Lower leg skin (tissue), 3 donors: ENCODE results near the gene MS4A10.

ENCODE experiments used
- POLR2A ChIP-seq, 2 donors: fragments of 450-650 bp; IDR thresholded peaks; one replicate each; pipeline ENCODE4 v1.6.1; 2016 to 2017; ENCODE audit warnings: antibody characterized with exemption in 2 of 2, mild to moderate bottlenecking in 1 of 2, moderate library complexity in 1 of 2
- TF ChIP-seq, protein P1 (sequence below), 3 donors: fragments of 450-650 bp; IDR thresholded peaks; one replicate each; pipeline ENCODE4 v1.5.1; 2016; ENCODE audit warnings: antibody characterized with exemption in 3 of 3, mild to moderate bottlenecking in 3 of 3, moderate library complexity in 2 of 3

- TF ChIP-seq, protein P1, sequence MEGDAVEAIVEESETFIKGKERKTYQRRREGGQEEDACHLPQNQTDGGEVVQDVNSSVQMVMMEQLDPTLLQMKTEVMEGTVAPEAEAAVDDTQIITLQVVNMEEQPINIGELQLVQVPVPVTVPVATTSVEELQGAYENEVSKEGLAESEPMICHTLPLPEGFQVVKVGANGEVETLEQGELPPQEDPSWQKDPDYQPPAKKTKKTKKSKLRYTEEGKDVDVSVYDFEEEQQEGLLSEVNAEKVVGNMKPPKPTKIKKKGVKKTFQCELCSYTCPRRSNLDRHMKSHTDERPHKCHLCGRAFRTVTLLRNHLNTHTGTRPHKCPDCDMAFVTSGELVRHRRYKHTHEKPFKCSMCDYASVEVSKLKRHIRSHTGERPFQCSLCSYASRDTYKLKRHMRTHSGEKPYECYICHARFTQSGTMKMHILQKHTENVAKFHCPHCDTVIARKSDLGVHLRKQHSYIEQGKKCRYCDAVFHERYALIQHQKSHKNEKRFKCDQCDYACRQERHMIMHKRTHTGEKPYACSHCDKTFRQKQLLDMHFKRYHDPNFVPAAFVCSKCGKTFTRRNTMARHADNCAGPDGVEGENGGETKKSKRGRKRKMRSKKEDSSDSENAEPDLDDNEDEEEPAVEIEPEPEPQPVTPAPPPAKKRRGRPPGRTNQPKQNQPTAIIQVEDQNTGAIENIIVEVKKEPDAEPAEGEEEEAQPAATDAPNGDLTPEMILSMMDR (IDR thresholded peaks at IDR 0.05) = no peak
- no peak for TF ChIP-seq POLR2A (IDR thresholded peaks at IDR 0.05)
Observed at GRCh38 chr11:60792521-60792920, 7.4 kb downstream of the MS4A10 start.
